Lung (tissue), 12 donors: ENCODE data around the gene PLXND1. TPM values are rescaled to one million over a fixed set of nuclear protein-coding genes. Genes with fewer than 3 reads are reported as not detected.

Experiments used
- ATAC-seq: fragments of 200-7000 bp; cut with Tn5 transposase; one replicate; pipeline ENCODE4 v1.9.1; 2020; ENCODE audit warnings: moderate number of reproducible peaks; ENCODE audit not compliant: insufficient read depth, low FRiP score
- DNase-seq, 3 donors: peaks; one replicate each; pipeline ENCODE4 v3.0.0-alpha.2; 2013 to 2017
- H3K27ac ChIP-seq, 2 donors: one replicate each; pipeline ENCODE4 v1.5.1; 2013; ENCODE audit warnings: mild to moderate bottlenecking in 2 of 2, moderate library complexity in 2 of 2, control low read depth in 1 of 2, inconsistent platforms in 1 of 2, low read depth in 1 of 2, low read length in 1 of 2
- H3K27me3 ChIP-seq, 3 donors: one replicate each; pipeline ENCODE4 v1.5.1; 2013; ENCODE audit warnings: low read length in 2 of 3; ENCODE audit not compliant: control insufficient read depth in 3 of 3, insufficient read depth in 3 of 3
- H3K36me3 ChIP-seq, 4 donors: one replicate each; pipeline ENCODE4 v1.5.1; 2013; ENCODE audit warnings: low read length in 4 of 4, mild to moderate bottlenecking in 1 of 4, moderate library complexity in 1 of 4; ENCODE audit not compliant: control insufficient read depth in 4 of 4, insufficient read depth in 4 of 4
- H3K4me1 ChIP-seq, 5 donors: one replicate each; pipeline ENCODE4 v1.5.1; 2013; ENCODE audit warnings: low read length in 5 of 5, mild to moderate bottlenecking in 2 of 5, moderate library complexity in 1 of 5; ENCODE audit not compliant: control insufficient read depth in 5 of 5, insufficient read depth in 5 of 5
- H3K4me3 ChIP-seq: one replicate; pipeline ENCODE4 v1.5.1; 2013; ENCODE audit warnings: mild to moderate bottlenecking, control low read depth, moderate library complexity
- H3K9ac ChIP-seq, 2 donors: one replicate each; pipeline ENCODE4 v1.5.1; 2013; ENCODE audit warnings: low read length in 2 of 2, control low read depth in 1 of 2; ENCODE audit not compliant: insufficient read depth in 1 of 2
- H3K9me3 ChIP-seq, 4 donors: one replicate each; pipeline ENCODE4 v1.5.1; 2013; ENCODE audit warnings: low read length in 3 of 4, mild to moderate bottlenecking in 1 of 4, moderate library complexity in 1 of 4; ENCODE audit not compliant: control insufficient read depth in 4 of 4, insufficient read depth in 3 of 4
- CTCF ChIP-seq: IDR thresholded peaks from 2 replicates; pipeline ENCODE4 v1.5.1; 2012; ENCODE audit warnings: mild to moderate bottlenecking; ENCODE audit errors: control extremely low read depth, extremely low read depth
- WGBS, 2 donors: extraction: QIAGEN DNeasy Blood & Tissue Kit; methylation state at CpG; one replicate each; pipeline ENCODE4 v1.1.7; 2013; 5-methylcytosine and 5-hydroxymethylcytosine counted together
- polyA plus RNA-seq, 2 donors: library from polyadenylated mRNA; stranded (reverse); fragments of 200-250 nt; gene quantifications; one replicate each; pipeline ENCODE4 v1.2.1, GENCODE V29; 2013
- total RNA-seq, 2 donors: library from RNA; depleted of rRNA in 1 of 2; stranded (reverse); fragments of >200 nt in 1 of 2; gene quantifications; one replicate each; pipeline ENCODE4 v1.2.1, GENCODE V29; 2014 to 2021
- donor health status: control.
- donor health status: control.
- donor health status: Bipolar disorder and iron deficiency.
- donor health status: healthy.
- donor health status: DM: yes; HTN: yes; CAD: no.

PLXND1 gene
- total and polyA plus RNA-seq, 4 donors: 128 to 233 (median 180) TPM

- no peak for TF ChIP-seq CTCF
- 65 to 83% methylated on average over 5 of the region's 5 CpGs for WGBS, 2 donors
- Histone ChIP-seq H3K9me3 (no peaks in the 10 kb centered on the region), H3K4me1 (peaks cover 0 to 57% (median 40%) of the 10 kb centered on the region in 5 donors), H3K9ac (no peak overlapping the region), H3K4me3 (no peak overlapping the region), H3K36me3 (no peaks in the 10 kb centered on the region), H3K27me3 (no peaks in the 10 kb centered on the region), H3K27ac (peak overlapping the region in 1 of 2 donors; percentile 65)
- ATAC-seq: no peak
- no peak for DNase-seq
Measured at GRCh38 chr3:129601713-129602112, 4.8 kb downstream of the PLXND1 start.

DNA sequence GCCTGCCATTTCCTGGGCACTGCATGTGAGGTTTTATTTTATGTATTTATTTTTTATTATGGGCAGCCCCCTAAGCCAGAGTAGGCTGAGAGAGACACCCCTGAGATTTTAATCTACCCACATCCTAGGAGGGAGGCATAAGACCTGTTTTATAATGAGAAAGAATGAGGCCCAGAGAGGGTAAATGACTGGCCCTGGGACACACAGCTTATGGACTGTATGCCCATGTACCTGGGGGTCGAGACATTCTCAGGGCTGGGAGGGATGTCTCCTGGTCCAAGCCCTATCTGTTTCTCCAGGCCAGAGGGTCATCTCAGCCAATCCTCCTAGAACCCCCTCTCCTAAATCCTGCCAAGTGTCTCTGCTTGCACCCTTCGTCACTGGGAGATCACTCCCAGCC, 6.1 kb downstream of the PLXND1 start:
- no peak for ATAC-seq
- no peak overlapping the region for H3K9ac ChIP-seq

DNA sequence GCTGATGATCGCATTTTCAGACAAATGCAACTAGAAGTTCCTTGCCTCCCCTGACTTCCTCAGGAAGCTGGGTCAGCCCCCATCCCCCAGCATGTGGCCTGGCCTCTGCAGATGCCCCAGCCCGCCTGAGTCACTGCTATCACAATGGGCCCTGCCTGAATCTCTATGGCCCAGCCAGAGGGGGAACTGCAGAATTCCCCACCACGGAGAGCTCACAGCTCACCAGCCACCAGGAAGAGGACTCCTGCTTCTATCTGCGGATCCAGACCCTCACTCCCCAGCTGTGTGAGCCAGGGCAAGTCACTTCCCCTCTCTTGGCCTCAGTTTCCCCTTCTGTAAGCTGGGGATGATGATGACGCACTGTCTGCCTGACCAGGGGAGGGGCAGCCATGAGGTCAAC, 6.9 kb downstream of the PLXND1 start:
- DNase-seq (no peak), ATAC-seq (peak; percentile 9)
- Histone ChIP-seq H3K9ac (no peak overlapping the region), H3K27ac (peak overlapping the region; percentile 52 to 85), H3K4me1 (peaks cover 0 to 75% (median 49%) of the 10 kb centered on the region in 5 donors), H3K9me3 (no peaks in the 10 kb centered on the region), H3K36me3 (no peaks in the 10 kb centered on the region), H3K27me3 (no peaks in the 10 kb centered on the region), H3K4me3 (no peak overlapping the region)
- TF ChIP-seq CTCF: no peak
- 22 to 40% methylated on average over 4 to 5 of the region's 5 CpGs for WGBS, 2 donors

More for the DNA sequence above, 6.1 kb downstream of the PLXND1 start:
- no peak for TF ChIP-seq CTCF
- Histone ChIP-seq H3K9me3 (no peaks in the 10 kb centered on the region), H3K36me3 (no peaks in the 10 kb centered on the region), H3K27ac (peak overlapping the region; percentile 52 to 85), H3K4me1 (peaks cover 0 to 71% (median 45%) of the 10 kb centered on the region in 5 donors), H3K27me3 (no peaks in the 10 kb centered on the region), H3K4me3 (no peak overlapping the region)
- 75 to 83% methylated on average over 2 of the region's 2 CpGs for WGBS, 2 donors
- DNase-seq: no peak

DNA sequence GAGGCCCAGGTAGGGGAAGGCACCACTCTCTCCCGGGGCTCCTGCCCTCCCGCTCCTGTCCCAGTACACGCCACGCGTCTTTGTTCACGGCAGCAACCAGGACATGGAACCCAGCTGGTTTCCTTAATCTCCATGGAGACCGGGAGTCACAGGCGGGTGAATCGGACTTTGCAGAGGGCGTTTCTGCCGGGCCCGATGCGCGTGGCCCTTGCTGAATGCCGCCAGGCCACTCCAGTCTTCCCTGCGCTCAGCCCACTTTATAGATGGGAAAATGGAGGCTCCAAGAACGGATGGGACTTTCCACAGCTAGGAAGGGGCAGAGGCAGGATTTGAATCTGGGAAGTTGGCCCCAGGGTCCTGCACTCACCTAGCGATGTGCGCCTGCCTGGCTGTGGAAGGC, 7.4 kb downstream of the PLXND1 start:
- TF ChIP-seq CTCF: no peak
- no peak overlapping the region for H3K9ac ChIP-seq
- no peaks in the 10 kb centered on the region for H3K27me3 ChIP-seq
- WGBS, 2 donors: 62 to 76% methylated on average over 19 of the region's 19 CpGs
- DNase-seq: no peak
- no peak for ATAC-seq
- no peaks in the 10 kb centered on the region for H3K36me3 ChIP-seq
- no peaks in the 10 kb centered on the region for H3K9me3 ChIP-seq
- peaks cover 0 to 75% (median 51%) of the 10 kb centered on the region in 5 donors for H3K4me1 ChIP-seq
- H3K4me3 ChIP-seq: no peak overlapping the region
- H3K27ac ChIP-seq: peak overlapping the region; percentile 79 to 85
